Cardiac fibroblast (primary cell): Measurements from ENCODE around the gene SYCP2.
"Not testable (repeated sequence)": the region's sequence is repeated elsewhere in the genome, so short reads cannot be mapped to it uniquely, and the experiment has no call there.

Source experiments
- DNase-seq, 2 donors: peaks; one replicate each; pipeline versions ENCODE4 v3.0.0 to v3.0.0-alpha.2; 2010; ENCODE audit warnings: low read depth in 2 of 2
- H3K4me3 ChIP-seq, 2 donors: replicated peaks in 1 of 2; 1 replicate in 1 of 2; 2 replicates in 1 of 2; pipeline ENCODE4 v1.5.1; 2011; ENCODE audit warnings: low read depth in 2 of 2, low read length in 2 of 2, mild to moderate bottlenecking in 2 of 2, moderate library complexity in 1 of 2
- TF ChIP-seq, protein P1 (sequence below): IDR thresholded peaks from one replicate; pipeline ENCODE4 v1.5.1; 2011; ENCODE audit warnings: low read depth, mild to moderate bottlenecking, low read length, inconsistent platforms

Gene SYCP2

DNA sequence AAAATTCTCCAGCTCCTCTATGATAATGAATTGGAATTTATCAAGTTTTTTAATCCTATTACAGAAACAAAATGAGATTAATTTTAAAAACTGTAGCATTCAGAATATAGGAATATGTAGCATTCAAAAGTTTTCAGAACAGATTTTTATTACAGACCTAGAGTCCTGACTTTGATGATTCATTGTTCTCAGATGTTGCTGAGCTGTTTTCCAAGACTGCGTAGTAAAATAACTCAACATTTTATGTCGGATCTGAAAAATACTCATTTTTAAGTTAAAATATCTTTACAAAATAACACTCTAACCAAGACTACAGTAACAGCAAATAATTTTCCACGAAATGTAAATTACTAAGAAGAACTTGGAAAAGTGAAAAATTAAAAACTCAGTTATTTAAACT is 67.1 kb downstream of the SYCP2 start:
- DNase-seq, result no peak
- no peak overlapping the region for H3K4me3 ChIP-seq
- TF ChIP-seq, protein P1, sequence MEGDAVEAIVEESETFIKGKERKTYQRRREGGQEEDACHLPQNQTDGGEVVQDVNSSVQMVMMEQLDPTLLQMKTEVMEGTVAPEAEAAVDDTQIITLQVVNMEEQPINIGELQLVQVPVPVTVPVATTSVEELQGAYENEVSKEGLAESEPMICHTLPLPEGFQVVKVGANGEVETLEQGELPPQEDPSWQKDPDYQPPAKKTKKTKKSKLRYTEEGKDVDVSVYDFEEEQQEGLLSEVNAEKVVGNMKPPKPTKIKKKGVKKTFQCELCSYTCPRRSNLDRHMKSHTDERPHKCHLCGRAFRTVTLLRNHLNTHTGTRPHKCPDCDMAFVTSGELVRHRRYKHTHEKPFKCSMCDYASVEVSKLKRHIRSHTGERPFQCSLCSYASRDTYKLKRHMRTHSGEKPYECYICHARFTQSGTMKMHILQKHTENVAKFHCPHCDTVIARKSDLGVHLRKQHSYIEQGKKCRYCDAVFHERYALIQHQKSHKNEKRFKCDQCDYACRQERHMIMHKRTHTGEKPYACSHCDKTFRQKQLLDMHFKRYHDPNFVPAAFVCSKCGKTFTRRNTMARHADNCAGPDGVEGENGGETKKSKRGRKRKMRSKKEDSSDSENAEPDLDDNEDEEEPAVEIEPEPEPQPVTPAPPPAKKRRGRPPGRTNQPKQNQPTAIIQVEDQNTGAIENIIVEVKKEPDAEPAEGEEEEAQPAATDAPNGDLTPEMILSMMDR, result no peak

DNA sequence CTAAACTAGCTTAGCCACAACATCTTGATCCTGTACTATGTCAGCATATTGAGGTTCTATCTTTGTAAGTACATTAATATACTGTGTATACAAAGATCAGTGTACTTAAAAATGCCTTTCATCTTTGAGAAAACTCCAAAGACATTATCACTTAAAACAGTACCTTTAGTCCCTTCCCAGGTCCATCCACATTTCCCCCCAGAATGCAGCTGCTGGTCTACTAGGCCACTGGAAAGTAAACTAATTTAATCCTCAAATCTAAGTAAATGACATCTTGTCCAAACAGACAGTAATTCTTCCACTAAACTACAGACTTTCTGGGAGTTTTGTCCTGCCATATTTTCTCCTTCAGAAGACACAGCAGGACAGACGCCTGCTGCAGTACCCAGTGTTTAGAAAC is 68.7 kb downstream of the SYCP2 start:
- TF ChIP-seq, protein P1, result no peak
- H3K4me3 ChIP-seq, result no peak overlapping the region
- no peak for DNase-seq

DNA sequence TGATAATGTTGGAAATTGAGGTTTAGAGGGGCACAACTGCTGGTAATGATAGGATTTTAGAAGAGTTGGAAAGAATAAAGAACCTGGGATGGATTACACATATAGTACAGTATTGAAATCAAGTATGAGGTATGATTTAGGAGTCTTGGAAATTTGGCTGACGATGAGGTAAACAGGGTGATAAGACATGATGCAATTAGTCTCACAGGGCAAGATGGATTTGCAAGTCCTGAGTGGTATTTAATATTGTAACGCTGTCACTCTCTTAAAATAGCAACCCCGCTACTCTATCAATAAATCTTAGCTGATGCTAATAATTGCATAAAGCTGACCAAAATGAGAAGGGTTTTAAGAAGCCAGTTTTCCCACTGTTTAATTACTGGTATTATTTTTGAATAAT is 70.4 kb downstream of the SYCP2 start:
- TF ChIP-seq, protein P1, result no peak
- no peak overlapping the region for H3K4me3 ChIP-seq
- no peak for DNase-seq

DNA sequence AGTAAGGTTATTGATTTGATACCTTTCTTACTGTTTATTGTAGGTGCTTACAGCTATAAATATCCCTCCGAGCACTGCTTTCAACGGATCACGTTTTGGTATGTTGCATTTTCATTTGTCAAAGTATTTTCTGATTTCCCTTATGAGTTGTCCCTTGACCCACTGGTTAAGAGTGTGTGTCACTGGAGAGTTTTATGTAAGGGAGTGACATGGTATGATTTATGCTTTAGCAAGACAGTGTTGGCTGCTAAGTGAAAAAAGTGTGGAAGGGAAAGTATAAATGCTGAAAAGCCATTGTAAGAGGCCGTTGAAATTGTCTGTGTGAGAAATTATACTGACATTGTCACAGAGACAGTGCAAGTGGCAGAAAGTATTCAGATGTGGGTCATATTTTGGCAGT is 72.0 kb downstream of the SYCP2 start:
- no peak overlapping the region for H3K4me3 ChIP-seq
- no peak for DNase-seq
- TF ChIP-seq, protein P1, result no peak

DNA sequence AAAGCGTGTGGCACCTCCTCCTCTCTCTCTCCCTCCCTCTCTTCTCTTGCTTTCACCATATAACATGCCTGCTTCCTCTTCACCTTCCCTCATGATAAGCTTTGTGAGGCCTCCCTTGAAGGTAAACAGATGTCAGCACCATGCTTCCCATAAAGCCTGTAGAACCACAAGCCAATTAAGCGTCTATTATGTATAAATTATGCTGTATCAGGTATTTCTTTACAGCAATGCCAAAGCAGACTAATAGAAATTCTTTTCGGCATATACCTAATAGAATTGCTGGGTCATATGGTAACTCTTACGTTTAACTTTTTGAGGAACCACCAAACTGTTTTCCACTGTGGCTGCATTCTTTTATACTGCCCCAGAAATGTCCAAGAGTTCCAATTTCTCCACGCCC is 75.0 kb downstream of the SYCP2 start:
- TF ChIP-seq, protein P1, result no peak
- H3K4me3 ChIP-seq, result no peak overlapping the region
- DNase-seq, result no peak

DNA sequence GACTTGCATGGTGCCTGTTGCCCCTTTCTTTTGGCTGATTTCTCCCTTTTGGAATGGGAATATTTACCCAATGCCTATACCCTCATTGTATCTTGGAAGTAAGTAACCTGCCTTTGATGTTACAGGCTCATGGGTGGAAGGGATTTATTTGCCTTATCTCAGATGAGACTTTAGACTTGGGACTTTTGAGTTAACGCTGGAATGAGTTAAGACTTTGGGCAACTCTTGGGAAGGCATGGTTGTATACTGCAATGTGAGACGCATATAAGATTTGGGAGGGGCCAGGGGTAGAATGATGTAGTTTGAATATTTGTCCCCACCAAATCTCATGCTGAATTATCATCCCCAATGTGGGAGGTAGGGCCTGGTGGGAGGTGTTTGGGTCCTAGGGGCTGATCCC is 75.5 kb downstream of the SYCP2 start:
- H3K4me3 ChIP-seq, result no peak overlapping the region
- DNase-seq, result no peak
- TF ChIP-seq, protein P1, result no peak

DNA sequence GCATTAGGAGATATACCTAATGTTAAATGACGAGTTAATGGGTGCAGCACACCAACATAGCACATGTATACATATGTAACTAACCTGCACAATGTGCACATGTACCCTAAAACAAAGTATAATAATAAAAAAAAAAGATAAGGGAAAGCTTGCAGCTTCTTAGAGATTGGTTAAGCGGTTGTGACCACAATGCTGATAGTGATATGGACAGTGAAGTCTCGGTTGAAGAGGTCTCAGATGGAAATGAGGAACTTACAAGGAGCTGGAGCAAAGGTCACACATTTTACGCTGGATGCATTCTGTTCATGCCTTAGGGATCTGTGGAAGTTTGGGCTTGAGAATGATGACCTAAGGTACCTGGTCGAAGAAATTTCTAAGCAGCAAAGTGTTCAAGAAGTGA is 76.5 kb downstream of the SYCP2 start:
- DNase-seq, result not testable (repeated sequence)

DNA sequence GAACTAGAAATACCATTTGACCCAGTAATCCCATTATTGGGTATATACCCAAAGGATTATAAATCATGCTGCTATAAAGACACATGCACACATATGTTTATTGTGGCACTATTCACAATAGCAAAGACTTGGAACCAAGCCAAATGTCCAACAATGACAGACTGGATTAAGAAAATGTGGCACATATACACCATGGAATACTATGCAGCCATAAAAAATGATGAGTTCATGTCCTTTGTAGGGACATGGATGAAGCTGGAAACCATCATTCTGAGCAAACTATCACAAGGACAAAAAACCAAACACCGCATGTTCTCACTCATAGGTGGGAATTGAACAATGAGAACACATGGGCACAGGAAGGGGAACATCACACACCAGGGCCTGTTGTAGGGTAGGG is 76.9 kb downstream of the SYCP2 start:
- H3K4me3 ChIP-seq, DNase-seq: not testable (repeated sequence)

More for the DNA sequence above, 76.5 kb downstream of the SYCP2 start:
- H3K4me3 ChIP-seq, result not testable (repeated sequence)
